IPS-20b (cell line): ENCODE results near the gene ABCC2.

ENCODE experiments used
- H3K27ac ChIP-seq: one replicate; pipeline ENCODE4 v1.5.1; 2013; ENCODE audit warnings: low read length
- H3K27me3 ChIP-seq: 2 replicates; pipeline ENCODE4 v1.6.1; 2013; ENCODE audit warnings: mild to moderate bottlenecking, low read length, inconsistent platforms; ENCODE audit not compliant: insufficient read depth
- H3K36me3 ChIP-seq: 2 replicates; pipeline ENCODE4 v1.6.1; 2013; ENCODE audit warnings: low read depth, mild to moderate bottlenecking, inconsistent platforms, low read length, moderate library complexity; ENCODE audit not compliant: insufficient read depth
- H3K4me1 ChIP-seq: 2 replicates; pipeline ENCODE4 v1.6.1; 2013; ENCODE audit warnings: mild to moderate bottlenecking, control low read depth, inconsistent platforms, low read length, moderate library complexity; ENCODE audit not compliant: insufficient read depth
- H3K4me3 ChIP-seq: 2 replicates; pipeline ENCODE4 v1.5.1; 2013; ENCODE audit warnings: mild to moderate bottlenecking, low read length, inconsistent platforms
- H3K9ac ChIP-seq: 2 replicates; pipeline ENCODE4 v1.6.1; 2013; ENCODE audit warnings: low read depth, mild to moderate bottlenecking, inconsistent platforms, low read length, moderate library complexity
- H3K9me3 ChIP-seq: 2 replicates; pipeline ENCODE4 v1.6.1; 2013; ENCODE audit warnings: mild to moderate bottlenecking, low read depth, low read length, inconsistent platforms; ENCODE audit not compliant: insufficient read depth

Gene ABCC2

GRCh38 chr10:99845837-99846382 lies 63.5 kb downstream of the ABCC2 start:
- peaks cover 30% of the 10 kb centered on the region for H3K4me1 ChIP-seq
- H3K27ac ChIP-seq, result no peak overlapping the region
- peaks cover 6% of the 10 kb centered on the region; the same call in 1 of the 2 replicates for H3K27me3 ChIP-seq
- H3K9ac ChIP-seq, result peak overlapping the region; percentile 22; the same call in 1 of the 2 replicates
- H3K9me3 ChIP-seq, result no peaks in the 10 kb centered on the region; the same call in 1 of the 2 replicates
- H3K36me3 ChIP-seq, result no peaks in the 10 kb centered on the region
- peak overlapping the region; percentile 48; the same call in 1 of the 2 replicates for H3K4me3 ChIP-seq

GRCh38 chr10:99849057-99849456 lies 66.6 kb downstream of the ABCC2 start:
- Histone ChIP-seq H3K27ac (no peak overlapping the region), H3K27me3 (peaks cover 6% of the 10 kb centered on the region; the same call in 1 of the 2 replicates), H3K4me3 (peak overlapping the region; percentile 25; the same call in 1 of the 2 replicates), H3K4me1 (peaks cover 29% of the 10 kb centered on the region), H3K9me3 (no peaks in the 10 kb centered on the region), H3K9ac (peak overlapping the region; percentile 12), H3K36me3 (no peaks in the 10 kb centered on the region)

GRCh38 chr10:99849536-99849935 lies 67.1 kb downstream of the ABCC2 start:
- Histone ChIP-seq H3K9me3 (no peaks in the 10 kb centered on the region), H3K4me1 (peaks cover 29% of the 10 kb centered on the region), H3K27ac (no peak overlapping the region), H3K27me3 (peaks cover 6% of the 10 kb centered on the region; the same call in 1 of the 2 replicates), H3K36me3 (no peaks in the 10 kb centered on the region), H3K9ac (peak overlapping the region; percentile 12), H3K4me3 (peak overlapping the region; percentile 25; the same call in 1 of the 2 replicates)

GRCh38 chr10:99850021-99850766 lies 67.8 kb downstream of the ABCC2 start:
- Histone ChIP-seq H3K4me1 (peaks cover 29% of the 10 kb centered on the region), H3K9me3 (no peaks in the 10 kb centered on the region), H3K4me3 (peak overlapping the region; percentile 25; the same call in 1 of the 2 replicates), H3K9ac (peak overlapping the region; percentile 37; the same call in 1 of the 2 replicates), H3K27me3 (peaks cover 6% of the 10 kb centered on the region; the same call in 1 of the 2 replicates), H3K27ac (peak overlapping the region; percentile 38), H3K36me3 (no peaks in the 10 kb centered on the region)

- H3K27ac ChIP-seq, result peak overlapping the region; percentile 38
- peak overlapping the region; percentile 37; the same call in 1 of the 2 replicates for H3K9ac ChIP-seq
- no peaks in the 10 kb centered on the region for H3K9me3 ChIP-seq
- H3K36me3 ChIP-seq, result no peaks in the 10 kb centered on the region
- no peak overlapping the region; the same call in 1 of the 2 replicates for H3K4me3 ChIP-seq
- H3K27me3 ChIP-seq, result peaks cover 6% of the 10 kb centered on the region; the same call in 1 of the 2 replicates
- peaks cover 29% of the 10 kb centered on the region for H3K4me1 ChIP-seq
Measured at GRCh38 chr10:99850767-99851340, 68.4 kb downstream of the ABCC2 start.

- Histone ChIP-seq H3K4me3 (no peak overlapping the region), H3K27ac (no peak overlapping the region), H3K36me3 (no peaks in the 10 kb centered on the region), H3K27me3 (no peaks in the 10 kb centered on the region), H3K9ac (no peak overlapping the region), H3K9me3 (no peaks in the 10 kb centered on the region), H3K4me1 (peaks cover 29% of the 10 kb centered on the region)
Measured at GRCh38 chr10:99851825-99852224, 69.4 kb downstream of the ABCC2 start.

- H3K9ac ChIP-seq, result no peak overlapping the region
- no peak overlapping the region for H3K4me3 ChIP-seq
- H3K9me3 ChIP-seq, result no peaks in the 10 kb centered on the region
- H3K27ac ChIP-seq, result no peak overlapping the region
- H3K36me3 ChIP-seq, result no peaks in the 10 kb centered on the region
- peaks cover 29% of the 10 kb centered on the region for H3K4me1 ChIP-seq
- H3K27me3 ChIP-seq, result no peaks in the 10 kb centered on the region
Measured at GRCh38 chr10:99852481-99853213, 70.2 kb downstream of the ABCC2 start.

GRCh38 chr10:99853655-99854054 lies 71.2 kb downstream of the ABCC2 start:
- H3K27me3 ChIP-seq, result no peaks in the 10 kb centered on the region
- H3K9me3 ChIP-seq, result no peaks in the 10 kb centered on the region
- H3K4me3 ChIP-seq, result no peak overlapping the region

GRCh38 chr10:99854860-99855259 lies 72.4 kb downstream of the ABCC2 start:
- H3K27ac ChIP-seq, result no peak overlapping the region
- H3K27me3 ChIP-seq, result no peaks in the 10 kb centered on the region
- H3K9ac ChIP-seq, result no peak overlapping the region
- H3K4me3 ChIP-seq, result no peak overlapping the region
- peaks cover 14% of the 10 kb centered on the region for H3K4me1 ChIP-seq
- no peaks in the 10 kb centered on the region for H3K9me3 ChIP-seq
- no peaks in the 10 kb centered on the region for H3K36me3 ChIP-seq

More at GRCh38 chr10:99853655-99854054, 71.2 kb downstream of the ABCC2 start:
- H3K9ac ChIP-seq, result no peak overlapping the region
- H3K4me1 ChIP-seq, result peaks cover 24% of the 10 kb centered on the region
- no peaks in the 10 kb centered on the region for H3K36me3 ChIP-seq
- no peak overlapping the region for H3K27ac ChIP-seq

GRCh38 chr10:99855479-99856071 lies 73.1 kb downstream of the ABCC2 start:
- no peak overlapping the region for H3K4me3 ChIP-seq
- H3K9me3 ChIP-seq, result no peaks in the 10 kb centered on the region
- no peaks in the 10 kb centered on the region for H3K27me3 ChIP-seq
- H3K9ac ChIP-seq, result no peak overlapping the region
- H3K27ac ChIP-seq, result no peak overlapping the region
- H3K4me1 ChIP-seq, result peaks cover 8% of the 10 kb centered on the region
- H3K36me3 ChIP-seq, result no peaks in the 10 kb centered on the region

GRCh38 chr10:99858849-99859248 lies 76.4 kb downstream of the ABCC2 start:
- no peaks in the 10 kb centered on the region for H3K9me3 ChIP-seq

More at GRCh38 chr10:99858849-99859248, 76.4 kb downstream of the ABCC2 start:
- Histone ChIP-seq H3K4me1 (no peaks in the 10 kb centered on the region; the same call in 1 of the 2 replicates), H3K4me3 (no peak overlapping the region), H3K27ac (no peak overlapping the region), H3K36me3 (no peaks in the 10 kb centered on the region), H3K27me3 (no peaks in the 10 kb centered on the region), H3K9ac (no peak overlapping the region)
